GM04504 (cell line): ENCODE data around the gene WDFY2.
"Not testable (repeated sequence)": the region's sequence is repeated elsewhere in the genome, so short reads cannot be mapped to it uniquely, and the experiment has no call there.

Experiments used
- DNase-seq: peaks from one replicate; pipeline ENCODE4 v3.0.0-alpha.2; 2012; ENCODE audit warnings: low read depth

The WDFY2 gene

GRCh38 chr13:51564252-51564651 is 20.0 kb upstream of the WDFY2 start:
- no peak for DNase-seq

- no peak for DNase-seq
Measured at GRCh38 chr13:51564671-51565070, 19.6 kb upstream of the WDFY2 start.

GRCh38 chr13:51569001-51569400 is 15.3 kb upstream of the WDFY2 start:
- DNase-seq = not testable (repeated sequence)

- no peak for DNase-seq
Measured at GRCh38 chr13:51576754-51577153, 7.5 kb upstream of the WDFY2 start.

- no peak for DNase-seq
Measured at GRCh38 chr13:51577690-51578089, 6.6 kb upstream of the WDFY2 start.

- DNase-seq = no peak
Measured at GRCh38 chr13:51579676-51580075, 4.6 kb upstream of the WDFY2 start.

GRCh38 chr13:51581148-51581820 is 3.0 kb upstream of the WDFY2 start:
- no peak for DNase-seq

GRCh38 chr13:51583469-51583874 is 790 bp upstream of the WDFY2 start:
- DNase-seq = no peak

- no peak for DNase-seq
Measured at GRCh38 chr13:51584731-51585672, 740 bp downstream of the WDFY2 start.

- DNase-seq = peak; percentile 17
Measured at GRCh38 chr13:51585696-51586095, 1.4 kb downstream of the WDFY2 start.

- no peak for DNase-seq
Measured at GRCh38 chr13:51587372-51587771, 3.1 kb downstream of the WDFY2 start.

GRCh38 chr13:51588406-51588949 is 4.2 kb downstream of the WDFY2 start:
- DNase-seq = no peak

- no peak for DNase-seq
Measured at GRCh38 chr13:51589793-51590192, 5.5 kb downstream of the WDFY2 start.

GRCh38 chr13:51590231-51590970 is 6.1 kb downstream of the WDFY2 start:
- no peak for DNase-seq

GRCh38 chr13:51590971-51591627 is 6.8 kb downstream of the WDFY2 start:
- DNase-seq = peak; percentile 96

GRCh38 chr13:51591938-51592337 is 7.7 kb downstream of the WDFY2 start:
- not testable (repeated sequence) for DNase-seq

- no peak for DNase-seq
Measured at GRCh38 chr13:51594432-51594831, 10.2 kb downstream of the WDFY2 start.

- DNase-seq = no peak
Measured at GRCh38 chr13:51595416-51595815, 11.2 kb downstream of the WDFY2 start.

- DNase-seq = no peak
Measured at GRCh38 chr13:51596541-51596940, 12.3 kb downstream of the WDFY2 start.

- no peak for DNase-seq
Measured at GRCh38 chr13:51599444-51600176, 15.3 kb downstream of the WDFY2 start.

- no peak for DNase-seq
Measured at GRCh38 chr13:51600703-51601102, 16.4 kb downstream of the WDFY2 start.
